Stimulated activated naive CD4-positive, alpha-beta T cell (primary cell): Measurements from ENCODE around the gene TSPOAP1.
A peak's percentile ranks its signal among the peaks of the same experiment; 100 is the strongest.

Source experiments
- DNase-seq, 6 experiments: peaks; one replicate each; lab custom pipeline; 2025; lab: John Stamatoyannopoulos, UW

TSPOAP1 gene

GRCh38 chr17:58329035-58329809 is 627 bp upstream of the TSPOAP1 start:
- DNase-seq: peak; percentile 36 to 61 (median 56)

- DNase-seq: peak in 1 of 6 experiments; percentile 20
Measured at GRCh38 chr17:58327363-58328194, 1.0 kb downstream of the TSPOAP1 start.

- DNase-seq: no peak
Measured at GRCh38 chr17:58326609-58327362, 1.8 kb downstream of the TSPOAP1 start.

GRCh38 chr17:58325976-58326468 is 2.6 kb downstream of the TSPOAP1 start:
- no peak for DNase-seq

GRCh38 chr17:58325289-58325726 is 3.3 kb downstream of the TSPOAP1 start:
- no peak for DNase-seq

- DNase-seq: no peak
Measured at GRCh38 chr17:58324409-58325288, 3.9 kb downstream of the TSPOAP1 start.

GRCh38 chr17:58324056-58324408 is 4.6 kb downstream of the TSPOAP1 start:
- no peak for DNase-seq

- DNase-seq: no peak
Measured at GRCh38 chr17:58323366-58324055, 5.1 kb downstream of the TSPOAP1 start.

- DNase-seq: no peak
Measured at GRCh38 chr17:58322581-58323185, 5.9 kb downstream of the TSPOAP1 start.

- no peak for DNase-seq
Measured at GRCh38 chr17:58321571-58322525, 6.7 kb downstream of the TSPOAP1 start.

GRCh38 chr17:58320570-58321323 is 7.8 kb downstream of the TSPOAP1 start:
- DNase-seq: no peak

- no peak for DNase-seq
Measured at GRCh38 chr17:58320163-58320558, 8.4 kb downstream of the TSPOAP1 start.

- no peak for DNase-seq
Measured at GRCh38 chr17:58319173-58320162, 9.1 kb downstream of the TSPOAP1 start.

GRCh38 chr17:58318627-58319172 is 9.9 kb downstream of the TSPOAP1 start:
- no peak for DNase-seq

GRCh38 chr17:58318065-58318481 is 10.5 kb downstream of the TSPOAP1 start:
- no peak for DNase-seq

GRCh38 chr17:58317421-58318064 is 11.1 kb downstream of the TSPOAP1 start:
- DNase-seq: peak; percentile 55 to 78 (median 61)
